Retina (tissue), 1 donor: Measurements from ENCODE around the gene DCC.

Experiments
- DNase-seq: peaks from one replicate; pipeline ENCODE4 v3.0.0-alpha.2; 2016

Gene DCC

GRCh38 chr18:52504589-52504988 is 164.6 kb downstream of the DCC start:
- DNase-seq: no peak

- no peak for DNase-seq
Observed at GRCh38 chr18:52510139-52510538, 170.1 kb downstream of the DCC start.

DNA sequence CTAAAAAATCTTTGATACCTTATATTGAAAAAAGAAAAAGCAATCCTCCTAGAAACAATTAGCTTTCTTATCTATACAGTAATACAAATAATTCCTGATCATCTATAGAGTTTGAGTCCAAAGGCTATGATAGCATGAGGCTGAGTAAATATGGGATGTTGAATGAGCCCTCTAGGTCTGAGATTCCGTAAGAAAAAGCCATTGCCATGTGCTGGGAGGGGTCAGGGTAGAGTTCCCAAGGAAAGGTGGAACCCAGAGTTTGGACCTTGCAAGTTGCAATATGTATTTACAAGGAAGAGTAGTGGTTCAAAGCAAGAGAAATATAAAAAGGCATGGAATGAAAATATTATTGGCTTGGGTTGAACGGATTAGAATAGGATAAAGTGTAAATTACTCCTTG is 178.1 kb downstream of the DCC start:
- DNase-seq: no peak

DNA sequence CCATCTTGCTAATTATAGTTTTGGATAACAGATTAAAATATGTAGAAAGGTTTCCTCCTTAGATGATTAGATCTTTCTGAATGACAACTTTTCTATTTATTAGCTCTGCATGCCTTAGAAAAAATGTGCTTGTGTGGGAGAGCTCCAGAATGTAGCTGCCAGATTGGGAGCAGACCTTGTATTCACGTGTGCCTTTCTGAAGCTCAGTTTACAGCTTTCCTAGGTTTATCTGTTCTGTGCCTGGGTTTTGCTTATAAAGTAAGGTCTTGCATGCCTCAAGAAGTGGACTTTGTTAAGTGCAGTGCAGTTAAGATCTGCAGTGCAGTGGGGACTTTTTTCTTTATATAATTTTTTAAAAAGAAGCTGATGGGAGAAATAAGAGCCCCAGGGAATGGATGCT is 179.0 kb downstream of the DCC start:
- no peak for DNase-seq

GRCh38 chr18:52523566-52523965 is 183.6 kb downstream of the DCC start:
- no peak for DNase-seq

DNA sequence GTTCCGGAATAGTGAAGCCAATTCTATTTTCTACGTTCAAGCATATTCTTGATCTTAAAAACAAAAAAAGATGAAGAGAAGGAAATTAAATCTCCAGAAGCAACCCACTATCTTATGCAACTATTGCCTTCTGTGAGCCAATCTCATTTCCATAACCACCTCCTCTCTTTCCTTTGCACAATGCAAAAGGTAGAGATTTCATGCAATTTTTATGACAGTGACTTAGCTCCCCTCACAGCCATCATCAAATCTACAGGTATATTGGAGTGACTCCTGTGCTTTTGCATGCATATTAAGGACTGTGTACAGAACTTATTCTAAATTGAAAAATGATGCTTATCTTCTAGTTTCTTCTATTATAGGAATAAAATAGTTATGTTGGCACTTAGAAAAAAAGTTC is 191.8 kb downstream of the DCC start:
- no peak for DNase-seq

DNA sequence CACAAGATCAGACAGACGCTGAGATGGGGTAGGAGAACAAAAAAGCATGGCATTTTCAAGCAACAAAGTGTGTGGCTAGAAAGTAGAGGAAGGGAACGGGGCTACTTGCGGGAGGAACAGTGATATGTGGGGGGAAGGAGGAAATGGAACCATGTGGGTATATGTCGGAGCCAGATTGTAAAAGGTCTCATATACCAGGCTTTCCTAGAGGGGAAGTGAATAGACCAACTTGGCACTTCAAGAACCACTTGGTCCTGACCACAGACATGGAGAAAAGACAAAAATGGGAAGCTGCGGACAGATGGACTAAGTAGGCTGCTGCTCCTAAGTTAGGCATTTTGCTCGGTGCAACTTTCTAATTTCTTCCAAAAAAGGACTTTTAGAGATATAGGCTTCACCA is 196.0 kb downstream of the DCC start:
- no peak for DNase-seq

DNA sequence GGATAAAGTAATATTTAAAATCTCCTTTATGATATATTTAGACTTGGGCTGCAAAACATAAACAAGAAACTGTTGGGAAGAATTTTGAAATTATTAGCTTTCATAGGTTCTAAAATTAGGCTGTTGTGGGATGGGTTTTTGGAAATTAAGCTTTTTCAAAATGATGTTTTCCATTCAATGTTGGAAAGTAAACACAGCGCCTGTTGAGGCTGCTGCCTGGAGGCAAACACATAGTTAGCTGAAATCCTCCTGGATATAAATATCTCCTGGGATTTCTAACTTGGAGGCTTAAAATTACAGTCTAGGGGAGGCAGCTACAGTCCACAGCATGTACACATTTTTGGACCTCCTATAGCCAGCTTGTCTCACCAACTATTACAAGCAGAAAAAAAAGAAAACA is 197.3 kb downstream of the DCC start:
- no peak for DNase-seq

DNA sequence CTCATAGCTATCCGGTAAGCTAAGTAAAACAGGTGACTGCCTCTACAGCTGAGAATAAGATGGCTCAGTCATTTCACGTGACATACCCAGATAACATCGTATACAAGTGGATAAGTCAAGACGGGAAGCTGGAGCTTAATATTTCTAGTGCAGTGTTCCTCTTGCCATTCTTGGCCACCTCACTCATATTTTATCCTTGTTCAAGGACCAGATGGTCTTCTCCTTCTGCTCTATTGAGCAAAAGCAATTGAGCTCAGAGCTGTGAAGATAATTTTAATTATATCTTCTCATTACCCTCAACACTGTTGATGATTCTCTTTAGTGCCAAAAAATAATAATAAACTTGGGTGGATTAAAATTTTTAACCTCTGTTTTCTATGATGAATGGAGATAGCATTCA is 201.1 kb downstream of the DCC start:
- no peak for DNase-seq

DNA sequence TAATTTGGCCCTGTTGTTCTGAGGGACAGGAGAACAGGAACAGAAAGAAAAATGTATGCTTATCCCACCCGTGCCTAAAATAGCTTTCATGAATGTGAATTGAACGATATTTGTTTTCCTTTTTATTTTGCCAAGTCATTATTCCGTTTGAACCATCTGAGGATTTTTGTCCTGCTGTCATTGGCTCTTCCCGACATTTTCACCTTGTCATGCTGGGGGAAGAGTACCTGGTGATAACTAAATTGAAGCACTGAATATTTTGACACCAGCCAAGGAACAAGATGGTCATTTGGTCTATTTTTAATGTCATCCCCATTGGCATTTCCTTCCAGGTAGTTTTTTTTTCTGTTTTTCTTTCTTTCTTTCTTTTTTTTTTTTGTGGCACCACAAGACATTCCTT is 204.1 kb downstream of the DCC start:
- DNase-seq: no peak

GRCh38 chr18:52546686-52547346 is 206.8 kb downstream of the DCC start:
- no peak for DNase-seq

- DNase-seq: no peak
Observed at GRCh38 chr18:52553441-52553840, 213.4 kb downstream of the DCC start.

GRCh38 chr18:52554180-52554579 is 214.2 kb downstream of the DCC start:
- DNase-seq: no peak

DNA sequence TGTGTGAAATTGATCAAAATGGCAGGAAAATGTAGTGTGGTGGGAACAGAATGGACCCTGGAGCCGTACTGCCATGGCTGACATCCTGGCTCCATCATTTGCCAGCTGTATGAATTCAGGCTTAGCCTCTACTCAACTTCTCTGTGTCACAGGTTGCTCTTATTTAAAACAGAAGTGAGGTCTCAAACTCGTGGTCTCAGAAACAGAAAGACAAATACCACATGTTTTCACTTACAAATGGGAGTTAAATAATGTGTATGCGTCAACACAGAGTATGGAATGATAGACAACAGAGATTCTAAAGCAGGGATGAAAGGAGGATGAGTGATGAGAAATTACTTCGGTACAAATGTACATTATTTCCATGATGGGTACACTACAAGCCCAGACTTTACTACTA is 227.4 kb downstream of the DCC start:
- no peak for DNase-seq

DNA sequence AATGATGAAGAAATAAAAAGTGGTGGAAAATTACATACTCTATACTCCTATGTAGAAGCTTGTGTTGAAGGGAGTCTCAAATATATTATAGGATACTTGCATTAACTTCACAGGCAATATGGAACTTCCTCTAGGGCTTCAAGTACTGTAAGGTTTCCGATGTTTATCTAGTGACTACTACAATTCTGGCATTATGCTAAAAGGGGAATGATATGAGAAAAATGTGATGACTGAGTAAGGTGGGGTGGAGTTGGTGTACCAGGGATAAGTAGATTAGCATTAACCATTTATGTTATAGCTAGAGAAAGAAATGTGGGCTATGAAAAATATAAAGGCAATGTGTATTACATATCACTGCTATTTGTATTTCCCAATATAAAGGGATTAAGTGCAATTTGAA is 229.5 kb downstream of the DCC start:
- DNase-seq: no peak

GRCh38 chr18:52570975-52571374 is 231.0 kb downstream of the DCC start:
- DNase-seq: no peak

DNA sequence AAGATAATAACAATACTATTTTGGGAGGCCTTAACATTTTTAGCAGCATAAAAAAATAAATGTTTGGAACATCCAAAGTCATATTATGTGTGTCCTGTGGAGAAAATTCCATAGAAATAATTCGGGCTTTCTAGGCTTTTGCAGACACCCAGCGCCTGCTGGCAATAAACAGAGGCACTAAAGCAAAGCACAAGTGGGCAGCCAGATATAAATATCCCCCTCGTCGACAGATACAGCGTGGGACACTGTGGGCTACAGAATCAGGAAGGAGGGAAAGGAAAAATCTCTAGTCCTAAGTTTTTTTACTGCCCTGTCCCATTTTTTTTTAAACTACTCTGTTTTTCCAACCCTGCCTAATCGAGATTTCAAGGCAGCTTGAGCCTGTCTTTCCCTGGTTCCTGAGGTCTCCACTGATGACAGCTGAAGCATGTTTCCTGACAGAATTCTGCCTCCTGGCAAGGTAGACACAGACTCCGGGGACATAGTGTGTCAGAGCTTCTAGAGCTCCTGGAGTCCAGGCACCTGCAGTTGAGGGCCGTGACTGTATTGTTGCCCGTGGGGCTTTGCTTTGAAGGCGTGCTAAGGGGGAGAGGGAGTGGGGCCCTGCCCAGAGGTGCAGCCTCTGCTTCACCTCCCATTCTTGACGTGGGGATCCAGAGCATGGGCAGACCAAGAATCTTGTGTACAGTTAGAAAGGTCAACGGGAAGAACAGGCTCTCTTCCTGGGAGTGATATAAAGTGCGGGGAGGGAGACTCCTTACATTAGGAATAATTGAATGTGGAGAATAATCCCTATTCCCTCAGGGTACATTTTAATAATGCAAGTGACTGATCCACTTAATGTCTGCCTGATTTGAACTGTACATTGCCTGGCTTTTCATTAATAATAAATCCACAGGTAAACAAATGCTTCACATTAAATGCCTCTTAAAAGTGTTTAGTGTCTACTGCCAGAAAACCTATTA is 232.3 kb downstream of the DCC start:
- peak; percentile 48 for DNase-seq

DNA sequence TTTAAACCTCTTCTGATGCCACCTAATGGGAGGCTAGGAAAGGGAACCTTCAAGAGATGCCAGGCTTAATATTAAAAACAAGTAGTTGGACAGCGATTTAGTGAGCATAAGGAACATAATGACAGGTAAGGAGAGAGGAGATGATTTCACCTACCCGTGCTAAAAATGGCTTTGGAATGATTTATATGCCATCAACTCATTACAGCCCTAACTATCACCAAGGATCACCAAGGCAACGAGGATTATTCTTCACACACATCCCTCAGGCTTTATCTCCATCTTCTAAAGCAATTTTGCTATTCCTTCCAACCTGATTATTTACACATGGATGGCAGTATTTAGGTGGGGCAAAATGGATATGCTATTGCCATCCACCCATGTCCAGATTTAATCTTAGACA is 237.8 kb downstream of the DCC start:
- DNase-seq: no peak

GRCh38 chr18:52582061-52582460 is 242.1 kb downstream of the DCC start:
- no peak for DNase-seq

DNA sequence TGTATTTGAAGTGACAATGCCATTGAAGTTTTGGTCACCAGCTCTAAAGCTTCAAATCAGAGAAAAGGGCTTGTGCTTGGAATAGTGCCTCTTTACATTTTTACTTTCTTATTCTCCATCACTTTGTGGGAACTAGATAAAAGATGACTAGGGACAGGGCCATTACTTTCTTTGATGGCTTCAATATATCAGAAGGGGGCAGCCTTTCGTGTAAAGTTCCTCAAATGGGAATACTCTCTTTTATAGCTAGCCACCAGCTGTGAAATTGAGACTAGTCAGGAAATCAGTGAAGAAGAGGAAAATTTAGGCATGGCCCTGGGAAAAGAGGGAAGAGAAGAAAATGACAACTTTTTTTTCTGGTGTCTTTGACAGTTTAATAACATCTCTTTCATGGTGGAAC is 242.5 kb downstream of the DCC start:
- DNase-seq: no peak

DNA sequence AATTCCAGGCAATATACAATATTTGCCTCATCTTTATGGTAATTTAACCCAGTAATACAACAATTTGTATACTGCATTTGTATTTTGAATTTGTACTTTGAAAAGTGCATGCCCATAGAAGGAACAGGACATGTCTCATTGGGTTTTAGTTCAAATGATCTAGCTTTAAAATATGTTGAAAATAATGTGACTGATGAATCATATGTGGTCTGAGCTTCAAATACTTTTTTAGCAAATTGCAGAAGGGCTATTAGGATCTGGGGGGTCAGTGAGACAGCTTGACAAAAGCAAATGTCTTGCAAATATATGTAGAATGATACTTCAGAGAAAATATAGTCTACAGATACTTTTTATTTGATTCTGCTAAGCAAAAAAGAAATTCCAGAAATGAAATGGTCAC is 248.9 kb downstream of the DCC start:
- no peak for DNase-seq

- peak; percentile 60 for DNase-seq
Observed at GRCh38 chr18:52596748-52597435, 256.9 kb downstream of the DCC start.

GRCh38 chr18:52598921-52599320 is 258.9 kb downstream of the DCC start:
- no peak for DNase-seq

DNA sequence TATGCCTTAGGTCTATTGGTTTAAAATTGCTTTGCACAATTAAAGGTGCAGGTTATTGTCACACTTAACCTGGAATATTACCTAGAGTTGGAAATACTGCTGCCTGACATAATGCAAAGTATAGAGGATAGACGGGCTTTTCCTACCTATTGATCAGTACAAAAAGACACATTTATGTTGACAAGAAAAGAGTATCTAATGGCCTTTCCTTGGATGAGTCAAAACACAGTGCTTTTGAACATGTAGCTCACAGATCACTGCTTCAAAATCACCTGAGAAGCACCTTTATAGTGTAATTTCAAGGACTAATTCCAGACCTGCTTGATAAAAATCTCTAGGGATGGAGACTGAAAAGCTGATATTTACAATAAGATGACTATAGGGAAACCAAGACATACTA is 262.8 kb downstream of the DCC start:
- no peak for DNase-seq
